Osteoblast (primary cell): ENCODE data around the gene DYNAP. TPM values are rescaled to one million over a fixed set of nuclear protein-coding genes. Genes with fewer than 3 reads are reported as not detected.
A peak's percentile ranks its signal among the peaks of the same experiment; 100 is the strongest.

Source experiments
- DNase-seq: peaks from one replicate; pipeline ENCODE4 v3.0.0; 2011; ENCODE audit warnings: low spot score, mixed read lengths; ENCODE audit not compliant: insufficient read length; ENCODE audit errors: missing footprints
- H2AFZ ChIP-seq: 2 replicates; pipeline ENCODE4 v1.6.0; 2011; ENCODE audit warnings: mild to moderate bottlenecking, low read length
- H3K27ac ChIP-seq: 2 replicates; pipeline ENCODE4 v1.5.1; 2011; ENCODE audit warnings: mild to moderate bottlenecking, low read depth, low read length, moderate library complexity
- H3K27me3 ChIP-seq: 2 replicates; pipeline ENCODE4 v1.6.0; 2012; ENCODE audit warnings: mild to moderate bottlenecking, control low read depth, inconsistent platforms, low read length, moderate library complexity; ENCODE audit not compliant: insufficient read depth
- H3K36me3 ChIP-seq: 2 replicates; pipeline ENCODE4 v1.5.1; 2011; ENCODE audit warnings: mild to moderate bottlenecking, low read length, control low read depth, moderate library complexity; ENCODE audit not compliant: insufficient read depth
- H3K4me1 ChIP-seq: 2 replicates; pipeline ENCODE4 v1.5.1; 2011; ENCODE audit warnings: mild to moderate bottlenecking, low read length, control low read depth, moderate library complexity; ENCODE audit not compliant: insufficient read depth
- H3K4me2 ChIP-seq: 2 replicates; pipeline ENCODE4 v1.6.0; 2011; ENCODE audit warnings: mild to moderate bottlenecking, low read length; ENCODE audit not compliant: insufficient read depth
- H3K4me3 ChIP-seq: fragments of 200-600 bp; sonication (generic); 3 replicates; pipeline ENCODE4 v1.5.1; 2012; ENCODE audit warnings: mild to moderate bottlenecking, low read length, inconsistent platforms; ENCODE audit not compliant: insufficient read depth
- H3K79me2 ChIP-seq: 2 replicates; pipeline ENCODE4 v1.6.0; 2012; ENCODE audit warnings: mild to moderate bottlenecking, low read length, control low read depth, inconsistent platforms; ENCODE audit not compliant: insufficient read depth
- H3K9me3 ChIP-seq: 2 replicates; pipeline ENCODE4 v1.5.1; 2011; ENCODE audit warnings: low read depth, low read length, control low read depth
- H4K20me1 ChIP-seq: 2 replicates; pipeline ENCODE4 v1.6.0; 2012; ENCODE audit warnings: mild to moderate bottlenecking, low read length, control low read depth; ENCODE audit not compliant: insufficient read depth
- CTCF ChIP-seq: IDR thresholded peaks from 2 replicates; pipeline ENCODE4 v1.5.1; 2011; ENCODE audit warnings: mild to moderate bottlenecking, low read depth, low read length, moderate library complexity; ENCODE audit errors: extremely low read depth
- total RNA-seq: library from RNA; depleted of rRNA; stranded (reverse); fragments of >200 nt; gene quantifications from 2 replicates; pipeline ENCODE4 v1.2.3, GENCODE V29; 2012

DYNAP gene
- total RNA-seq, 1 donor, result not detected

GRCh38 chr18:54557958-54558357, 33.1 kb upstream of the DYNAP start:
- H3K9me3 ChIP-seq, result no peaks in the 10 kb centered on the region
- TF ChIP-seq CTCF, result no peak
- no peak for DNase-seq
- no peaks in the 10 kb centered on the region for H4K20me1 ChIP-seq
- H3K4me1 ChIP-seq, result no peaks in the 10 kb centered on the region
- H3K36me3 ChIP-seq, result no peaks in the 10 kb centered on the region
- peaks cover 2% of the 10 kb centered on the region for H3K27me3 ChIP-seq
- no peak overlapping the region for H3K4me2 ChIP-seq
- no peak overlapping the region for H2AFZ ChIP-seq
- no peak overlapping the region for H3K4me3 ChIP-seq
- H3K27ac ChIP-seq, result no peak overlapping the region
- H3K79me2 ChIP-seq, result no peaks in the 10 kb centered on the region

- DNase-seq, result no peak
- Histone ChIP-seq H3K4me3 (no peak overlapping the region), H4K20me1 (no peaks in the 10 kb centered on the region), H3K27ac (no peak overlapping the region), H3K4me1 (no peaks in the 10 kb centered on the region), H3K27me3 (peaks cover 2% of the 10 kb centered on the region), H3K79me2 (no peaks in the 10 kb centered on the region), H3K4me2 (no peak overlapping the region), H2AFZ (no peak overlapping the region), H3K36me3 (no peaks in the 10 kb centered on the region), H3K9me3 (no peaks in the 10 kb centered on the region)
- TF ChIP-seq CTCF, result peak; percentile 63
Observed at GRCh38 chr18:54558609-54559585, 32.1 kb upstream of the DYNAP start.

DNA sequence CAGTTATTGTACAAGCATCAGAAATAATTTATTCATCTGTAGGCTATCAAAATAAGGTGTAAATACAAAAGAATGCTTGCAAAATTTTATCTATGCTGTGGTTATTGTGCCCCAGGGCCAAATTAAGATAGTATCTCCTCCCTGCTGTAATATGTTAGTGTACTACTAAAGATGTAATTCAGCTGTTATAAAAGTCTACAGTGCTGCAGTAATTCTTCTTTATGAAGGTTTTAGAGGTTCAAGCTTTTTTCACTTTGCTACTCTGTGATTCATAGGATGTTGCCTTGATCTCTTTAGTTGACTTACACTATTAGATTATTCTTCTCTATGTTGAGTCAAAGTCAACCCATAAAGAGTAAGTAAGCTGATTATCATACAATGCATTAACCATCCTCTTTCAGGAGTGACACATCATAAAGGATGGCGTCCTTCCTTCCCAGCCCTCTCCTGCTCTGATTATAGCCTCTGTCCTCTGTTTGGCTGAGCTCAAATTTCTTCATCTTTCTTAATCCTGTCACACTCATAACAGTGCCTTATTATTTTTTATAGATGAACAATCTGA, 29.3 kb upstream of the DYNAP start:
- no peaks in the 10 kb centered on the region for H3K36me3 ChIP-seq
- no peak overlapping the region for H2AFZ ChIP-seq
- no peak for TF ChIP-seq CTCF
- H3K4me2 ChIP-seq, result no peak overlapping the region
- H4K20me1 ChIP-seq, result no peaks in the 10 kb centered on the region
- no peaks in the 10 kb centered on the region for H3K4me1 ChIP-seq
- no peak for DNase-seq
- no peaks in the 10 kb centered on the region for H3K79me2 ChIP-seq
- no peaks in the 10 kb centered on the region for H3K9me3 ChIP-seq
- H3K4me3 ChIP-seq, result no peak overlapping the region
- H3K27me3 ChIP-seq, result peaks cover 2% of the 10 kb centered on the region
- no peak overlapping the region for H3K27ac ChIP-seq

- Histone ChIP-seq H3K79me2 (no peaks in the 10 kb centered on the region), H3K27ac (no peak overlapping the region), H3K9me3 (no peaks in the 10 kb centered on the region), H3K4me2 (no peak overlapping the region), H3K4me3 (no peak overlapping the region), H3K4me1 (no peaks in the 10 kb centered on the region), H3K27me3 (no peaks in the 10 kb centered on the region), H3K36me3 (no peaks in the 10 kb centered on the region), H2AFZ (no peak overlapping the region), H4K20me1 (no peaks in the 10 kb centered on the region)
- no peak for TF ChIP-seq CTCF
- DNase-seq, result no peak
Observed at GRCh38 chr18:54580202-54580729, 10.8 kb upstream of the DYNAP start.
